Adipocyte (in vitro differentiated cells): Measurements from ENCODE around the gene PTF1A.
A peak's percentile ranks its signal among the peaks of the same experiment; 100 is the strongest.

Experiments
- DNase-seq: peaks from one replicate; pipeline ENCODE4 v3.0.0-alpha.2; 2015; ENCODE audit warnings: low read depth
- H3K27me3 ChIP-seq: replicated peaks from 2 replicates; pipeline ENCODE4 v1.7.0; 2013; ENCODE audit warnings: mild to moderate bottlenecking, low read length, moderate library complexity; ENCODE audit not compliant: control insufficient read depth, insufficient read depth
- H3K36me3 ChIP-seq: 2 replicates; pipeline ENCODE4 v1.7.0; 2013; ENCODE audit warnings: low read length, mild to moderate bottlenecking, moderate library complexity; ENCODE audit not compliant: control insufficient read depth, insufficient read depth, severe bottlenecking
- H3K4me1 ChIP-seq: 2 replicates; pipeline ENCODE4 v1.7.0; 2013; ENCODE audit warnings: mild to moderate bottlenecking, low read length, moderate library complexity; ENCODE audit not compliant: control insufficient read depth, insufficient read depth
- H3K4me3 ChIP-seq: 2 replicates; pipeline ENCODE4 v1.7.0; 2013; ENCODE audit warnings: mild to moderate bottlenecking, low read length, moderate library complexity
- H3K9ac ChIP-seq: 2 replicates; pipeline ENCODE4 v1.7.0; 2013; ENCODE audit warnings: mild to moderate bottlenecking, low read length, moderate library complexity
- H3K9me3 ChIP-seq: 2 replicates; pipeline ENCODE4 v1.7.0; 2013; ENCODE audit warnings: mild to moderate bottlenecking, low read length, moderate library complexity; ENCODE audit not compliant: control insufficient read depth

PTF1A gene, protein sequence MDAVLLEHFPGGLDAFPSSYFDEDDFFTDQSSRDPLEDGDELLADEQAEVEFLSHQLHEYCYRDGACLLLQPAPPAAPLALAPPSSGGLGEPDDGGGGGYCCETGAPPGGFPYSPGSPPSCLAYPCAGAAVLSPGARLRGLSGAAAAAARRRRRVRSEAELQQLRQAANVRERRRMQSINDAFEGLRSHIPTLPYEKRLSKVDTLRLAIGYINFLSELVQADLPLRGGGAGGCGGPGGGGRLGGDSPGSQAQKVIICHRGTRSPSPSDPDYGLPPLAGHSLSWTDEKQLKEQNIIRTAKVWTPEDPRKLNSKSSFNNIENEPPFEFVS

DNA sequence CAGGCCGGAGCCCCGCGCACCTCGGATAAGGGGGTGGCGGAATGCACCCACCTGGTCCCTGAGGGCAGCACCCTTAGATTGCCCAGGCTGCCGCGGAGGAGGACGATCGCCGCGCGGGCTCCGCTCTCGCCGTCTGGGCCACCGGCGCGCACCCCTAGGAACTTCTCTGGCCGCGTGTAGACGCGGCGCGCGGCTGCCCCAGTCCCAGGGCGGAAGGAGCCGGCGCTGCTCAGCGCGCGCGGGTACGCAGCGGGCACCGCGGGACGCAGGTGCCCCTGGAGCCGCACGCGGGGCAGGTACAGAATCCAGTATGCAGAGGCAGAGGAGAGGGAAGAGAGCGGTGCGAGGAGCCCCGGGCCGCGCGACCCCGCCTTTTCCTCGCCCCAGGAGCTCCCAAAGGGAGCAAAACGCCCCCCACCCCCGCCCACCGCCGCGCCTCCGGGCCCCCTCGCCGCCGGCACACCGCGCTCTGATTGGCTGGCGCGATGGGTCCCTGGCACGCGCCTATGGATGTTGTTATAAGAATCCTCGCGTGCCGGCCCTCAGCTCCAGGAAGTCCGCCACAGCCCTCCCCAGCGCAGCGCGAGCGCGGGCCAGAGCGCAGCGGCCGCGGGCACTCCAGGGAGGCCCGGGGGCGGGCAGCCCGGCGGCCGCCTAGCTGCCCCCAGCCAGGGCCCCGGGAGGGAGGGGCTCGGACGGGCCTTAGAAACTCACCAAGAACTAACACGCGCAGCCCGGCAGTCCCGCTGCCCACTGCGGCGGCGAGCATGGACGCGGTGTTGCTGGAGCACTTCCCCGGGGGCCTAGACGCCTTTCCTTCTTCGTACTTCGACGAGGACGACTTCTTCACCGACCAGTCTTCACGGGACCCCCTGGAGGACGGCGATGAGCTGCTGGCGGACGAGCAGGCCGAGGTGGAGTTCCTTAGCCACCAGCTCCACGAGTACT is at the start of gene PTF1A:
Gene PTF1A, plus strand, starts transcription at position 549 of the 948 bp plus-strand sequence. Its CDS starts 219 bp downstream, at position 768.
- no peaks in the 10 kb centered on the region for H3K36me3 ChIP-seq
- H3K4me3 ChIP-seq: no peak within 1 kb of the TSS
- no peak within 1 kb of the TSS for H3K9ac ChIP-seq
- peaks cover 8% of the 10 kb centered on the region for H3K9me3 ChIP-seq
- DNase-seq: no peak
- H3K27me3 ChIP-seq: peaks cover 73% of the 10 kb centered on the region
- H3K4me1 ChIP-seq: no peaks in the 10 kb centered on the region

- H3K4me1 ChIP-seq: no peaks in the 10 kb centered on the region
- H3K9ac ChIP-seq: no peak overlapping the region
- H3K4me3 ChIP-seq: no peak overlapping the region
- DNase-seq: no peak
- H3K9me3 ChIP-seq: no peaks in the 10 kb centered on the region
- no peaks in the 10 kb centered on the region for H3K36me3 ChIP-seq
- peaks cover 8% of the 10 kb centered on the region for H3K27me3 ChIP-seq
Observed at GRCh38 chr10:23146258-23146657, 45.9 kb upstream of the PTF1A start.

DNA sequence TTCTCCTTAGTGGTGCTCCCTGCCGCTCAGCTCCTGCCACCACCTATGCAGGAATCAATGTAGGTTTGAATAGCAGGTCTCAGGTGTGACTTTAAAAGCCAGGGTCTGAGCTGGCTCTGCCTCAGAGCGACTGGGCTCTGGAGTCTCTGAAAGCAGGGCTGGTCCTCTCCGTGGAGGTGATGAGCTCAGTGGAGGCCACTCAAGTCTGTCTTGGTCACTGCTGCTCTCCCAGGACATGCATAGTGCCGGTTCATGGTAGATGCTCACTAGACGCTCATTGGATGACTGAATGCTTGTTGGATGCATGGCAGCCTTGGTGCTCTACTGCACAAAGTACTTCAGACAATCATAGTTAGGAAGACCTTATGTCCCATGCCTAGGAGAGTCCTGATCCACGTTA is 45.1 kb upstream of the PTF1A start:
- Histone ChIP-seq H3K9me3 (no peaks in the 10 kb centered on the region), H3K4me1 (no peaks in the 10 kb centered on the region), H3K9ac (no peak overlapping the region), H3K36me3 (no peaks in the 10 kb centered on the region), H3K27me3 (peaks cover 8% of the 10 kb centered on the region), H3K4me3 (no peak overlapping the region)
- DNase-seq: no peak

GRCh38 chr10:23148214-23148613 is 43.9 kb upstream of the PTF1A start:
- peaks cover 8% of the 10 kb centered on the region for H3K27me3 ChIP-seq
- H3K36me3 ChIP-seq: no peaks in the 10 kb centered on the region
- H3K4me3 ChIP-seq: no peak overlapping the region
- H3K4me1 ChIP-seq: no peaks in the 10 kb centered on the region
- H3K9ac ChIP-seq: no peak overlapping the region
- no peak for DNase-seq
- no peaks in the 10 kb centered on the region for H3K9me3 ChIP-seq

DNA sequence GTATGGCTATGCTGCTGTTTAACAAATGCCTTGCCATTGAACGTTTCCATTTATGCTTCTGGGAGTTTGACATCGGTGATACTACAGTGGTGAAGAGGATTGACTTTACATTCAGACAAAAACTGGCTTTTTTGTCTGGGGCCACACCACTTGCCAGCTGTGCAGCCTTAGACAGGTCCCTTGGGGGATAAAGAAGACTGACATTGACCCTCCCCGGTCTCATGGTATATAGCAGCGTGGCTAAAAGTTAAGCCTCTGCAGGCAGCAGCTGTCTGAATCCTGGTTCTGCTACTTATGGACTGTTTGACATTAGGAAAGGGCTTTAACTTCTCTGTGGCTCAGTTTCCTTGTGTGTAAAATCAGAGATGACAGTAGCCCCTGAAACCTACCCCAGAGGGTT is 42.0 kb upstream of the PTF1A start:
- Histone ChIP-seq H3K9me3 (no peaks in the 10 kb centered on the region), H3K4me3 (no peak overlapping the region), H3K36me3 (no peaks in the 10 kb centered on the region), H3K27me3 (peaks cover 8% of the 10 kb centered on the region), H3K9ac (no peak overlapping the region), H3K4me1 (no peaks in the 10 kb centered on the region)
- DNase-seq: no peak

- H3K36me3 ChIP-seq: no peaks in the 10 kb centered on the region
- H3K4me3 ChIP-seq: no peak overlapping the region
- H3K4me1 ChIP-seq: no peaks in the 10 kb centered on the region
- no peaks in the 10 kb centered on the region for H3K9me3 ChIP-seq
- H3K9ac ChIP-seq: no peak overlapping the region
- no peak for DNase-seq
- H3K27me3 ChIP-seq: peaks cover 9% of the 10 kb centered on the region
Observed at GRCh38 chr10:23150610-23151009, 41.5 kb upstream of the PTF1A start.

- no peaks in the 10 kb centered on the region for H3K4me1 ChIP-seq
- H3K9ac ChIP-seq: no peak overlapping the region
- DNase-seq: no peak
- no peaks in the 10 kb centered on the region for H3K36me3 ChIP-seq
- peaks cover 14% of the 10 kb centered on the region for H3K27me3 ChIP-seq
- no peaks in the 10 kb centered on the region for H3K9me3 ChIP-seq
- no peak overlapping the region for H3K4me3 ChIP-seq
Observed at GRCh38 chr10:23151071-23151470, 41.0 kb upstream of the PTF1A start.

DNA sequence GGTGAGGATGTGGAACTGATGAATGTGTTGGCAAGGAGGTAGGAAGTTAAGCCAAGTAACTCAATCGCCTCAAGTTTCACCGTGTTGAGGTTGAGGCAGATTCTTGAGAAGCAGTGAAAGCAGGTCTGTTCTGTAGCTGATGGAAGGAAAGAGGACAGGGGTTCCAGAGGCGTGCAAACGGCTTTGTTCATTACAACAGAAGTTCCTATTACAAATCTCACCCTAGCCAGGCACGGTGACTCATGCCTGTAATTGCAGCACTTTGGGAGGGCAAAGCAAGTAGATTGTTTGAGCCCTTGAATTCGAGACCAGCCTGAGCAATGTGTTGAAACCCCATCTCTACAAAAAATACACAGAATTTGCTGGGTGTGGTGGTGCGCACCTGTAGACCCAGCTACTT is 36.9 kb upstream of the PTF1A start:
- no peaks in the 10 kb centered on the region for H3K36me3 ChIP-seq
- peak; percentile 2 for DNase-seq
- H3K9me3 ChIP-seq: no peaks in the 10 kb centered on the region
- no peak overlapping the region for H3K4me3 ChIP-seq
- peaks cover 3% of the 10 kb centered on the region for H3K4me1 ChIP-seq
- peaks cover 22% of the 10 kb centered on the region for H3K27me3 ChIP-seq
- H3K9ac ChIP-seq: no peak overlapping the region

- Histone ChIP-seq H3K27me3 (peaks cover 26% of the 10 kb centered on the region), H3K4me1 (peaks cover 3% of the 10 kb centered on the region)
- no peak for DNase-seq
Observed at GRCh38 chr10:23156447-23157150, 35.5 kb upstream of the PTF1A start.

GRCh38 chr10:23157239-23157681 is 34.9 kb upstream of the PTF1A start:
- peaks cover 31% of the 10 kb centered on the region for H3K27me3 ChIP-seq
- H3K9ac ChIP-seq: no peak overlapping the region
- no peaks in the 10 kb centered on the region for H3K36me3 ChIP-seq
- no peak for DNase-seq
- H3K4me3 ChIP-seq: no peak overlapping the region
- no peaks in the 10 kb centered on the region for H3K9me3 ChIP-seq
- H3K4me1 ChIP-seq: peaks cover 3% of the 10 kb centered on the region

More at GRCh38 chr10:23156447-23157150, 35.5 kb upstream of the PTF1A start:
- Histone ChIP-seq H3K9me3 (no peaks in the 10 kb centered on the region), H3K9ac (no peak overlapping the region), H3K4me3 (no peak overlapping the region), H3K36me3 (no peaks in the 10 kb centered on the region)
